GM20431 (cell line): ENCODE measurements around the gene SAMD4A.

Experiments used
- in situ Hi-C: fragments of 300-500 bp; cut with MseI, MboI; formaldehyde crosslinking; loops from one replicate; pipeline ENCODE4 v1.15.0; 2020; ENCODE audit warnings: low sequenced_read_pairs; ENCODE audit not compliant: unreplicated experiment

The SAMD4A gene

GRCh38 chr14:54715239-54715638 is 148.3 kb downstream of the SAMD4A start:
- in situ Hi-C loops = no loop called here

- in situ Hi-C loops = no loop called here
Observed at GRCh38 chr14:54715811-54716210, 148.9 kb downstream of the SAMD4A start.

GRCh38 chr14:54716862-54717261 is 149.9 kb downstream of the SAMD4A start:
- in situ Hi-C loops = no loop called here

- in situ Hi-C loops = no loop called here
Observed at GRCh38 chr14:54718046-54718445, 151.1 kb downstream of the SAMD4A start.

DNA sequence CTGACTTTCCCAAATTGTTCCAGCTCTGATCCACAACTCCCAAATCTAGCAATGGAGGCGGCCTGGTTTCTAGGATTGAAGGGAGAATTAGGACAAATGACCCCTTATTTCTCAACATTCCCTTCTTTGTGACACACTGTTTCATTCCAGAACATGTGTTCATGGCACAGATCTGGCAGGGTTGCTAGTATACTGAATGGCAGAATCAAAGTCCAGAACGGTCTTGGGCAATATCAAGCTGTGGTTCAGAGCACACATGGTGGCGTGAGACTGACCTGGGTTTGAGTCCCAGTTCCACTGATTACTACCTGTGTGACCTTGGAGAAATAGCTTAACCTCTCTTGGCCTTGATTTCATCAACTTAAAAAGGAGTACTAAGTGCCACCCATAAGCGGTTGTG is 152.5 kb downstream of the SAMD4A start:
- in situ Hi-C loops = no loop called here

- in situ Hi-C loops = no loop called here
Observed at GRCh38 chr14:54722791-54723432, 156.0 kb downstream of the SAMD4A start.

- in situ Hi-C loops = no loop called here
Observed at GRCh38 chr14:54724123-54724522, 157.2 kb downstream of the SAMD4A start.

DNA sequence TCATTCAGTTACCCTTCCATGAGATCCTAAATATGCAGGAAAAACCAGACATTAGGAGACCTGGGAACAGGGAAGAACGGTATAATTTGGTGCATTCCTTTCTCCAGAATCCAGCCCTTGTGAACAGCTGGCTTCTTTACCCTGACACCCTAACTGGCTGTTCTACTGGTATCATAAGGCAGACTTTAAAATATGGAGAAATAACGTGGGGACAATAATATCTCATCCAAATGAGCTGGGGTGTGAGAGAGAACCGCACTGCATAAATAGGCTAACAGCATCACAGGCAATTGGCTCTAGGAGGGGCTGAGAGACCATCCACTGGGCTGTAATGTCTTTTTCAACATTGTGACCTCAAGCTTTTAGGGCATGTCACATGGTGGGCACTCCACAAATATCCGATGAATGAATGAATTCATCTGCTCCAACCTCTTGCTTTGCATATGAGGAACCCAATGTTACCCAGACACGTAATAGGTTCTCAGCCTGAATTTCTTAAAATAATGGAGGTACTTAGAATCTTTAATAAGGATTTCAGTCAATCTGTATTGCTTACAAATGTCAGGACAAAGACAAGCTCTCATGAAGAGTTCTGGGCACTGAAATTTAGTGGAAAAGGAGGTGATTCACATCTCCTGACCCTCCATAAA is 157.9 kb downstream of the SAMD4A start:
- in situ Hi-C loops = no loop called here

GRCh38 chr14:54725998-54726397 is 159.1 kb downstream of the SAMD4A start:
- in situ Hi-C loops = no loop called here

DNA sequence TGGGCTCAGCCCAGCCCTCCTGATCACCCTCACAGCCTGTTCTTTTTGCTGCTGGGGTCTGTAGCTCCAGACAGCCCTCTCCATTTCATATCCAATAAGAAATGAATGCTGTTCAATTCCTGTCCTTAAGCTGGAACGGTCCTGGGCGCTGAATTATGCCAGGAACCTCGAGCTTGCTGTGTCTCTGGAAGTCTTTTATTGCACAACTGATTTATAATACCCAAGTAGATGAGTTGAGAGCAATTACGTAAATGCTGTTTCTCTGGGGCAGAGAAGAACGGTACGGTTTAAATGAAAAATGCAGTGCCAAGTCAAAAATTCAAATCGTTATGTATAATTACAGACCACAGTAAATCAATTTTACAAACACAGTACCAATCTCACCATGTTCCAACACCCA is 161.0 kb downstream of the SAMD4A start:
- in situ Hi-C loops = no loop called here

DNA sequence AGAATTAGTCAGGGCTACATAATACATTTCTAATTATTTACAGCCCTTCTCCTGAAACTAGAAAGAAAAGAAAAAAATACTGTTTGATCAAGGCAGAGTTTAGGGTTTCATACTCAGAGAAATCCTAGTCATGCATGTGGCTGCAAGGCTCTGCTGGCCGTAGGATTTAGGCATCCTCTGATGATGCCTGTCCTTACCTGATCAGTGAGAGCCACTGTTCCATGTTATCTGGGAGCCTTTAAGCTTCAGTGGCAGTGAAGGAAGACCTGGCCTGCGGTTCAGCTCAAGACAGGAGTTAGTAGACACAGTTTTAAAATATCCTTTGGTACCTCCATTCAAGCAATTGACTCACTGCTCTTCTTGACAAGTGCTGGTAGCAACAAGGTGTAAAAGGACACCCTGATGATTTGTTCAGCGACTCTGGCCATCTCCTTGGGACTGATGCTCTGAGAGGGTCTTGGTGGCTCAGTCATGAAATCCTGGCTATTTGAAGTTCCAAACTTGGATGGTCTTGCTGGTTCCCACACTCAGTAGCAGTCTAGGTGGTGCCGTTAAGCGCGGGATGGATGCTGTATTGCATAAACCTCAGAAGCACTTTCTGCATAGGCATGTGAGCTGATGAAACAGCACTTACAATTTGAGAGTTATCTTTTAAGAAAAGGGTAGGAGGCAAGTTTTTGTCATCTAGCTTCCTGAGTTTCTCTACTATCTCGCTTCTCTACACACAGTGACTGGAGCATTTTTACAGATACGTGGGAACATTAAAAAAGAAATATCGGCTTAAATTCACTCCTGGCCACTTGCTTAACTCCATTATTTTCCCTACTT is 162.0 kb downstream of the SAMD4A start:
- in situ Hi-C loops = no loop called here

- in situ Hi-C loops = no loop called here
Observed at GRCh38 chr14:54730156-54730961, 163.4 kb downstream of the SAMD4A start.

DNA sequence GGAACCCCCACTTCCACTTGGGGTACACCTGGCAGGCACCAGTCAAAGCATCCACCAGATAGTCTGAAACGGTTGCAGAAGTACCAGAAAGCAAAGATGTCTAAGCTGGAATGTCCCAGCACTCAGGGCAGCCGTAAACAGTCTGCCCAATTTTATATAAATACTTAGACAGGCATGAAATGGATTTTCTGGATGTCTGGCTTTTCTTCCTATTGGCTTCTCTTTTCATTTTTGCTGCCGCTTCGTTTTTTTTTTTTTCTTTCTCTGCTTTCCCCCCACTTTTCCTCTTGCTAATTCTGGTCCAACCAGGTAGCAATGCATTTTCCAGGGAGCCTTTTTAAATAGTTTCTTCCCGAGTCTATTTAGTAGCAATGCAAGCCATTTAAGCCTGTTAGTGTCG is 168.0 kb downstream of the SAMD4A start:
- in situ Hi-C loops = no loop called here

GRCh38 chr14:54735424-54735823 is 168.5 kb downstream of the SAMD4A start:
- in situ Hi-C loops = no loop called here

DNA sequence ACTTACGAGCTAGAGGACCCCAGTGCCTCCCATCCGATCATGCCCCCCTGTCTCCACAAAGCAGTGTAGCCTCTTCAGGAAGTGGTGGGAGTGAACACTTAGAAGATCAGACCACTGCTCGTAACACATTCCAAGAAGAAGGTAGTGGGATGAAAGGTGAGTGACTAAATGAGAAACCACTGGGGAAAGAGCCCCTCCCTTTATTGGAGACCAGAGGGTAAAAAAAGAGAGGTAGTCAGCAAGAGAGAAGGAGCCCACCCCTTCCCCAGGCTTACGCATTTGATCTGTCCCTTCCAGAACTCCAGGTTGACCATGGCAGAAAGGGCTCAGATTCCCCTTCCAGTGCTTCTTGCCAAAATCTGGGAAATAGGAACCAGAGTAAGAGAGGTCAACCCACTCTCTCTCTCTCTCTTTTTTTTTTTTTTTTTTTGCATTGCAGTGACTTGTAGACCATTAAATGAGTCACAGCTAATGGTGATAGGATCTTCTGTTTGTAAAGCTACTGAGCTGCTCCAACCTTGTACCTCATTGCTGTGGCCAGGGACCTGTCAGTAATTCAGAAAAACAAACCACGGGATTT is 170.3 kb downstream of the SAMD4A start:
- in situ Hi-C loops = no loop called here

GRCh38 chr14:54738009-54738408 is 171.1 kb downstream of the SAMD4A start:
- in situ Hi-C loops = no loop called here

- in situ Hi-C loops = no loop called here
Observed at GRCh38 chr14:54739514-54739913, 172.6 kb downstream of the SAMD4A start.

DNA sequence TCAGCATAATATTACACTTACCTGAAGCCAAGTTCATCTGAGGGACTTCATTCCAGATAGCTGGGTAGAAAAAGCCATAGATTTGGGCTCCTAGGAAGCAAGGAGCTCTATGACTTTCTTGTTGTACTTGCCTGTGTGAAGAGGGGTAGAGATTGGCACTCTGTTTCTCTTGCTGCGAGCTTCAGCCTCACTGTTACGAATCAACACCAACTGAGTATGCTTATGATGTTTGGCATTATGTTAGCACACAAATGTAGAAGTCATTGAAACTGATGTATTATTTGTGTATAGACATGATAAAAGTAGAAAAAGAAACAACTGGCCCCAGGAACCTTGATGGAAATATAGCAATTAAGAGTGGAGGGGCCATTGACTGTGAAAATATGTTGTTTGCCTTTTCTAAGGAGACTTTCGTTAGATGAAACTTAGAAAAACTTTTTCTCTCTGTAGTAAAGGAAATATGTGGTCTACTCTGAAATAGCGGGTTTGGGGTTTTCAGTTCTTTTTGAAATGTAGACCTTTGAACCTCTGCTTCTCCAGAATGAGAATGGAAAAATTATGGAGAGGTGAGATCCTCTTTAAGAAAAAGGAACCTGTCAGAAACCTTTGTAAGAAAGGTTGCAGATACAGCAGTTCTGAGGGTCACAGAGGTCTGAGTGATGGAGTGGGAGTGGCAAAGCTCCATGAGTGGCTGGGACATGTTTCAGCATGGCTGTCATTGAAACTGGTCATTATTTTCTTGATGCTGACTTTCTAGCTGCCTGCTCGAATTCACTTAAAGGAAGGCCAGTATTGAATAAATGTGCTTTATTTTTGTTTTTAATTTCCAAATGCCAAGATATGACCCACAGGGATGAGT is 175.8 kb downstream of the SAMD4A start:
- in situ Hi-C loops = no loop called here

DNA sequence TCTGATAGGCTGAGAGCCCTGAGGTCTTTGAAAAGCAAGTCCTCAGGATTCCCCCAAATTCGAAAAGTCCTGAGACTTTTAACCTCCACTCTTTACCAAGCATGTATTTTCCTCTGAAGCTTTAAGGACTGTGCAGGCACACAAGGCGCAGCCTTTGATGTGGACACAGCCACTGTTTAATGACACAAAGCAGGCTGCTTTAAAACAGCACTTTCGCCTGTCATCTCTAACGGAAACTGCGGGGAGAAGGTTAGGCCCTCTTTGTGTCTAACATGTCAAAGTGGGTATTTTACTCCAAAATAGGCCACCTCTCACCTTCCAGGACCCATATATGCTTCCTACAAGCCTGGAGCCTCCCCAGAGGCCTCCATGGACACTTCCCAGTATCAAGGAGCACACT is 176.5 kb downstream of the SAMD4A start:
- in situ Hi-C loops = no loop called here
